GM12865 (cell line): Measurements from ENCODE around the gene ZFP62.

Source experiments
- DNase-seq: peaks from one replicate; pipeline ENCODE4 v3.0.0; 2010; ENCODE audit warnings: low read depth
- H3K4me3 ChIP-seq: 2 replicates; pipeline ENCODE4 v1.5.1; 2011; ENCODE audit warnings: mild to moderate bottlenecking, low read depth, low read length, control low read depth
- TF ChIP-seq, protein P1 (sequence below): IDR thresholded peaks from 2 replicates; pipeline ENCODE4 v1.5.1; 2011; ENCODE audit warnings: low read length, control low read depth, low read depth, inconsistent platforms; ENCODE audit not compliant: insufficient read depth; ENCODE audit errors: missing control alignments

The ZFP62 gene

DNA sequence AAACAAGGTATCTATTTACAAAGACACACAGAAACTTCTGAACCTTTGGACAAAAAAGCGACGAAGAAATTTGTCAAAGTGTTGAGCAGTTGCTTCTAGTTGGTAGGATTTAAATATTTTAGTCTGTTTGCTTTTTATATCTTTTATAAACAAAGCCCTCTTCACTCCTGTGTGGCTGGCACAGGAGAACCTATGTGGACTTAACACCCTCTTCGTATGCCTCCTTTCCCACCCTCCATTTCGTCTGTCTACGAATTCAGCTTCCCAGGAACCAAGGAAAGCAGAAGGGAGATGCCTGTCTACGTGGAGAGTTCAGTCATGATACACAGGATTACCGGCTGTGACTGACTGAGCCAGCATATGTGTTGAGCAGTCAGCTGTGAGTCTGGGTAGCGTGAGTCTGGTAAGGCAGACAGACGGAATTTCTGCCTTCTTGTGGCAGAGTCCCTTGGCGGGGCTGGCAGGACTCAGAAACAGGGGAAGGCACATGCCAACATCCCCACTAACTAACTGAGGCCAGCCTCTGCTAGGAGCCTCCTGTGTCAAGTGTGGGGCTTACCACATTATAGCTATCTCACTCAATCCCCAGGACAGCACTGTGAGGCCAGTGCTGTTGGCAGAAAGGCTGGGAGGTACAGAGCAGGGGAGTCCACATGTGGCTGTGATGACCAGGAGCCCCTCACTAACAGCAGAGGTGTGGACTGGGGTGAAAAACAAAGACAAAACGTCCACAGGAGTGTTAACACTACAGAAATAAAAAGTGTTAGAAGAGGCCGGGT is 13.9 kb upstream of the ZFP62 start:
- TF ChIP-seq, protein P1, sequence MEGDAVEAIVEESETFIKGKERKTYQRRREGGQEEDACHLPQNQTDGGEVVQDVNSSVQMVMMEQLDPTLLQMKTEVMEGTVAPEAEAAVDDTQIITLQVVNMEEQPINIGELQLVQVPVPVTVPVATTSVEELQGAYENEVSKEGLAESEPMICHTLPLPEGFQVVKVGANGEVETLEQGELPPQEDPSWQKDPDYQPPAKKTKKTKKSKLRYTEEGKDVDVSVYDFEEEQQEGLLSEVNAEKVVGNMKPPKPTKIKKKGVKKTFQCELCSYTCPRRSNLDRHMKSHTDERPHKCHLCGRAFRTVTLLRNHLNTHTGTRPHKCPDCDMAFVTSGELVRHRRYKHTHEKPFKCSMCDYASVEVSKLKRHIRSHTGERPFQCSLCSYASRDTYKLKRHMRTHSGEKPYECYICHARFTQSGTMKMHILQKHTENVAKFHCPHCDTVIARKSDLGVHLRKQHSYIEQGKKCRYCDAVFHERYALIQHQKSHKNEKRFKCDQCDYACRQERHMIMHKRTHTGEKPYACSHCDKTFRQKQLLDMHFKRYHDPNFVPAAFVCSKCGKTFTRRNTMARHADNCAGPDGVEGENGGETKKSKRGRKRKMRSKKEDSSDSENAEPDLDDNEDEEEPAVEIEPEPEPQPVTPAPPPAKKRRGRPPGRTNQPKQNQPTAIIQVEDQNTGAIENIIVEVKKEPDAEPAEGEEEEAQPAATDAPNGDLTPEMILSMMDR: no peak
- no peak for DNase-seq

DNA sequence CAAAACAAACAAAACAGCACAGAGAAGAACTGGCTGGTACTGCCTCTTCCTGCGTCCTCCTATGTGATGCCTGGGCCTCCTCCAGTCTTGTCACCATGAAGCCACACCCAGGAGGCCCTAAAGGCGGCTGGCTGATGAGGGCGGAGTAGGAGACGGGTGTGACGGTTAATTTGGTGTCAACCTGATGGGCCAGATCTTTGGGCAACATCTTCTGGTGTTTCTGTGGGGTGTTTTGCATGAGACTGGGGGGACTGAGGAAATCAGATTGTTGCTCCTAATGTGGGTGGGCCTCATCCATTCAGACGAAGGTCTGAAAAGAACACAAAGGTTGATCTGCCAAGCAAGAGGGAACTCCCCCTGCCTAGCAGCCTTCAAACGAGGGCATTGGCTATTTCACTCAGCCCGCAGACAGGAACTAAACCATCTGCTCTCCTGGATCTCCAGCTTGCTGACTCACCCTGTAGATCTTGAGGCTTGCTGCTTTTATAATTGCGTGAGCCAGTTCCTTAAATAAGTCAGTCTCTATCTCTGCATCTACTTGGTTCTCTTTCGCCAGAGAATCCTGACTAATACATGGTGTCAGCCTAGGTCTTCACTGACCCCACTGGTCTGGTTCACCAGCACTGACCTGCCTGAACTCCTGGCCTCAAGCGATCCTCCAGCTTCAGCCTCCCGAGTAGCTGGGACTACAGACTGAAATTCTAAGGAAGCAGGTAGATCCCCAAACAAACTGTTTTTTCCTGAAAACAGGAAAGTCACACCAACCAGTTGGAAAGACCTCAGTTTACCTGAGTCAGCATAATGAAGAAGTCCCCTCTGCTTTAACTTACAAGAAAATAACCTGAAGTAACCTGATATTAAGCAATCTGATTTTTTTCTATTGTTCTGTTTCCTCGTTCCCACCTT is 12.8 kb upstream of the ZFP62 start:
- TF ChIP-seq, protein P1: no peak
- DNase-seq: peak; percentile 69
- H3K4me3 ChIP-seq: no peak overlapping the region

More for the DNA sequence above, 13.9 kb upstream of the ZFP62 start:
- H3K4me3 ChIP-seq: no peak overlapping the region

DNA sequence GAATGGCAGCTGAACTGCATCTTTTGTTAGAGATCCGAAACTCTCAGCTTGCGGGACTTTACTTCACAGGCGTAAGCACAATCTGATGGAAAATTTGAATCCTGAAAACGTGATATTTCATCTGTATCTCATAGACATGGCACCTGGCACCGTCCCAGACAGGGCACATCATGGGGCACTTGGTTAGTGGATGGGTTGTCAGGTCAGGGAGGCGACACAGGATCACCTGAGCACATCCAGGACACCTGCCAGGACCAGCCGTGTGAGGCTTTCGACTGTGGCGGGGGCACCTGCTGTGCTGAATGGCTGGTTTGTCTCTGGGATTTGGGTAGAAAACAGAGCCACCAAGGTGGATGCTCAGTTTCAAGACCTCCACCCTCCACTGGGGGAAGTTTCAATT is 11.3 kb upstream of the ZFP62 start:
- H3K4me3 ChIP-seq: no peak overlapping the region
- TF ChIP-seq, protein P1: no peak
- no peak for DNase-seq

DNA sequence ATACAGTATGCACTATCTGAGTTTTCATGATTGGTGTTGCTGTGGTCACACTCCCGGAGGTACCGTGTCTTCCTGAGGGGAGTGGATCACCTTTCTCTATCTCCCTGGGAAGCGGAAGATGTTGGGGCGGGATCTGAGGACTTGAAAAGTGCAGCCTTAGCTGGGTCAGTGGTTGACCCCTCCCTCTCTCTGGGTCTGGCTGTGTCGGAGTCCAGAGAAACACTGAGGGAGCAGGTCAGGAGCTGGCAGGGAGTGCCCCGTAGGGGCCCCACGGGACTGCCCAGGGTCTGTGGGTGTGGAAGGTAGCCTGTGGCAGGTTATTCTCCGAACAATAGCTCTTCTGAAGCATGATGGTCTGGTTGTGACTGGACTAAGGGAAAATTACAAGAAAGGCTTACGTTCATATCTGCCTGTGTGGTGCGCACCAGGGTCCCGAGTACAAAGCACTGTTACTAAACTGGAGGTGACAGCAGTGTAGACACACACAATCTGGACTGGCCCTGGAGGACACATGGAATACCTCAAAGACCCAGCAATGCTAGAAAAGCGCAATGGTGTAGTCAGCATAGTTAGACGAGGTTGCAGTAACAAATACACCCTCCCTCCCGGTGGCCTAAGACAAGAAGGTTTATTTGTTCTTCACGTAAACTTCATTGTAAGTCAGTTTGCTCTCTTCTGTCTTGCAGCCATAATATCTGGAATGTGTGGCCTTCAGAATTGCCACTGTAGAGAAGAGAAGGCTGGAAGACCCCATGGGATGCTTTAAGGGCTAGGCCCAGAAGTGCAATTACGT is 9.4 kb upstream of the ZFP62 start:
- H3K4me3 ChIP-seq: no peak overlapping the region
- DNase-seq: no peak
- TF ChIP-seq, protein P1: no peak

DNA sequence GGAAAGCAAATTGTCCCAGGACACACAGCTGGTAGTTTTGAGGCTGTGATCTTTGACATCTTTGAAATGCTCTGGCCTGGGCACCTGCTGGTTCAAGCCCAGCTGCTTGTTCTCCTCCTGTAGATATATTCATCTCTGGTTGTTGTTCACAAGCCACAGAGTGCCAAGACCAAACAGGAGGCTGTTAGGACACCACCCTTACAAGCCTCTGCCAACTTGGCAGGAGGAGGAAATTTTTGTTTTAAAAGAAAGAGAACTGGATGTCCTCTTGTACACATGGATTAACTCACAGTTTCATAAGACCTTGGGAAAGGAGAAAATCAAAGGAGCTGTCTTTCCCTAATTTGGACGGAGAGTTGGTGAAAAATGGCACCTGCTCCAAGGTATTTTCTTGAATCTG is 8.5 kb upstream of the ZFP62 start:
- H3K4me3 ChIP-seq: no peak overlapping the region
- no peak for DNase-seq
- TF ChIP-seq, protein P1: no peak

DNA sequence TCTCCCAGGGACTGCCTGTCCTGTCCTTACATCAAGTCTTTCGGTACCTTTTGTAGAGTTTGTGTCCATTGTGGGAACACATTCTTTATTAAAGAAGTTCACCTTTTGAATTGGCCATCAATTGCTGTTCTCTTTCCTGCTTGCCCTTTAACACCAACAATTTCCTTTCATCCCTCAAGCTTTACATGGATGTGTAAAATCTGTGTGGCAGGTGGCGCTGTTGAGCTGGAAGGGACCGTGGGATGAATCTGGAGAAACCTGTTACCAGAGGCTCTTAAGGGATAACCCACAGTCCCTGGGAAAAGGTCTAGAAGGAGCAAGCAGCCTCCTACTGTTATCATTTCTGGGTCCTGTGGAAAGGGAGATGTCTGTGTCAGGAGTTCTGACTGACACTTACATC is 7.9 kb upstream of the ZFP62 start:
- peak; percentile 80 for DNase-seq
- TF ChIP-seq, protein P1: peak; percentile 78
- H3K4me3 ChIP-seq: no peak overlapping the region
